ENCODE measurements around the gene OSBPL10.

DNA sequence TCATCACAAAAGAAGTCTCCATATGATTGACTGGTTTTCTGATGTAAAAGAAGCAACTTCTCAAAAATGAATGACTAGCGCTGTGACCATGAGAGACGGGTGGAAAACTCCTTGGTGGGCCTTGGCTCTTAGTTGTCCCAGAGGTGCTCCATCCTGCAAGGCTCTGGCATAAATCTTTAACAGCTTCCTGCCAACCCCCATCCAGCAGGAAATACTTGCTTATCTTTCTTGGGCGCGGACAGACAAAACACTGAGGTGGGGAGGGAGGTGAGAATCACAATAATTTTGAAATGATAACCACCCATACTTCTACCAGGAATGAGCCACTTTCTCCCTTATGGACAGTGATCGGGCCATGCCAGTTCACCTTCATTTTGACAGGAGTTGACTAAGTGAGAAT, 319.8 kb downstream of the OSBPL10 start:
- no peak for TF ChIP-seq POLR2A (IDR thresholded peaks at IDR 0.05)
- TF ChIP-seq, protein P1, sequence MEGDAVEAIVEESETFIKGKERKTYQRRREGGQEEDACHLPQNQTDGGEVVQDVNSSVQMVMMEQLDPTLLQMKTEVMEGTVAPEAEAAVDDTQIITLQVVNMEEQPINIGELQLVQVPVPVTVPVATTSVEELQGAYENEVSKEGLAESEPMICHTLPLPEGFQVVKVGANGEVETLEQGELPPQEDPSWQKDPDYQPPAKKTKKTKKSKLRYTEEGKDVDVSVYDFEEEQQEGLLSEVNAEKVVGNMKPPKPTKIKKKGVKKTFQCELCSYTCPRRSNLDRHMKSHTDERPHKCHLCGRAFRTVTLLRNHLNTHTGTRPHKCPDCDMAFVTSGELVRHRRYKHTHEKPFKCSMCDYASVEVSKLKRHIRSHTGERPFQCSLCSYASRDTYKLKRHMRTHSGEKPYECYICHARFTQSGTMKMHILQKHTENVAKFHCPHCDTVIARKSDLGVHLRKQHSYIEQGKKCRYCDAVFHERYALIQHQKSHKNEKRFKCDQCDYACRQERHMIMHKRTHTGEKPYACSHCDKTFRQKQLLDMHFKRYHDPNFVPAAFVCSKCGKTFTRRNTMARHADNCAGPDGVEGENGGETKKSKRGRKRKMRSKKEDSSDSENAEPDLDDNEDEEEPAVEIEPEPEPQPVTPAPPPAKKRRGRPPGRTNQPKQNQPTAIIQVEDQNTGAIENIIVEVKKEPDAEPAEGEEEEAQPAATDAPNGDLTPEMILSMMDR (IDR thresholded peaks at IDR 0.05) = no peak
- TF ChIP-seq EP300 (IDR thresholded peaks at IDR 0.05) = no peak
- no peak for TF ChIP-seq POLR2AphosphoS5 (IDR thresholded peaks at IDR 0.05)
